ENCODE measurements around the gene MYH10.

DNA sequence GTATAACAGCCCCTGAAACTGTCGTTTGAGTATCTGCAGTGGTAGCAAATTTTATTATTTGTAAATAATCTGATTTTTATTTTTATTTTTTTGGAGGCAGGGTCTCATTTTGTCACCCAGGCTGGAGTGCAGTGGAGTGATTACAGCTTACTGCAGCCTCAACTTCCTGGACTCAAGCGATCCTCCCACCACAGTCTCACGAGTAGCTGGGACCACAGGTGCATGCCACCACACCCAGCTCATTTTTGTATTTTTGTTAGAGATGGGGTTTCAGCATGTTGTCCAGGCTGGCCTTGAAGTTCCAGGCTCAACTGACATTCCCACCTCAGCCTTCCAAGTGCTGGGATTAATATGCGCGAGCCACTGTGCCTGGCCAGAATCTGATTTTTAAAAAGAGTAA is 192.1 kb downstream of the MYH10 start:
- TF ChIP-seq POU2F2 (IDR thresholded peaks at IDR 0.05; ENCODE audit: low read depth, low read length), result no peak
- TF ChIP-seq POLR2A (IDR thresholded peaks at IDR 0.05; ENCODE audit: low read depth, low read length), result no peak
- no peak for TF ChIP-seq PAX5 (IDR thresholded peaks at IDR 0.05; ENCODE audit: insufficient read depth, low read length, severe bottlenecking)

All from GM12891 (cell line).